Stimulated activated CD4-positive, alpha-beta T cell treated with anti-CD3 and anti-CD28 coated beads, TNF-alpha, amount 100 ng/mL, for 4 hours (primary cell): ENCODE data around the gene TMEM139.
"Not testable (repeated sequence)": the region's sequence is repeated elsewhere in the genome, so short reads cannot be mapped to it uniquely, and the experiment has no call there.

Source experiments
- DNase-seq, 3 experiments: peaks; one replicate each; pipeline ENCODE4 v3.0.0-alpha.2; 2020; ENCODE audit warnings: low read depth in 3 of 3

The TMEM139 gene

DNA sequence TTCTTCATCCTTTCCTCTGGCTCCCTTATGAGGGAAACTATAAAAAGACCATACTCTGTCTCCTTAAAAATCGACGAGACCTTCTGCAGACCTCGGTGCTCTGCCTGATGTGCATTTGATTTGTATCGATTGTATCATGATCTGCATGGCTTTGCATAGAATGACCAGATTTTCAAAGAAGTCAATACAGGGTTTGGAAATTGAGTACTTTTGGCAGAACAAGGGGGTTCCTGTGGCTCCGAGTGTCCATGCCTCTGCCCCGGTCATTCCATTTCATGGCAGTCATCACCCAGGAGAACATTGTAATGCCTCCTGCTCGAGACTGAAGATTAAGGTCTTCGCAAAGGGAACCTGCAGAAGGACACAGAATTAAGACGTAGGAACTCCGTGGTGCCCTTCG is 4.1 kb downstream of the TMEM139 start:
- DNase-seq = no peak

DNA sequence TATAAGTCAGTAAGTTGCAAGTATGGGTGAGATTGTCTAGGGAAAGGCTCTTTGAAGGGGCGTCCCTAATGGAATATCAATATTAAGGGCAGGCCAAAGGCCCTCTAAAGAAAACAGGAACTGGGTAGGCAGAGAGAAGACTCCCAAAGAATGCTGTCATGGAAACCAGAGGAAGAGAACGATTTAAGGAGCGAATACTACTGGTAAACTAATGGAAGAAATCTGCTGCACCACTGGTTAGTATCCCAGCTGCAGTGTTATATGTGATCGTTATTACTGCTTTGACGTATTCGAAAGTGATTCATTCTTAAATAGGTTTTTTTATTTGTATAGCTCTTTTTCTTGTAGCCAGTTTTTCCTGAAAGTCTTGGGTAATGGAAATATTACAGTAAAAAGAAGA is 4.7 kb downstream of the TMEM139 start:
- no peak for DNase-seq

DNA sequence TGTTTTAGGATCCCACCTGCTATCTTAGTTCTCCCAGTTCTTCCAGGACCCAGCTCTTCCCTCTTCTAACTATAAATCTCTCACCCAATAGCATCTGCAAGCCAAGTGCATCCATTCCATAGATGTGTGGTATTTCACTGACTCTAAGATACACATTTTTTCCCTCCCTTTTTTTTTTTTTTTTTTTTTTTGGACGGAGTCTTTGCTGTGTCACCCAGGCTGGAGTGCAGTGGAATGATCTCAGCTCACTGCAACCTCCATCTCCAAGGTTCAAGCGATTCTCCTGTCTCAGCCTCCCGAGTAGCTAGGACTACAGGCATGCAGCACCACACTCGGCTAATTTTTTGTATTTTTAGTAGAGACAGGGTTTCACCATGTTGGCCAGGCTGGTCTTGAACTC is 5.1 kb downstream of the TMEM139 start:
- not testable (repeated sequence) for DNase-seq

DNA sequence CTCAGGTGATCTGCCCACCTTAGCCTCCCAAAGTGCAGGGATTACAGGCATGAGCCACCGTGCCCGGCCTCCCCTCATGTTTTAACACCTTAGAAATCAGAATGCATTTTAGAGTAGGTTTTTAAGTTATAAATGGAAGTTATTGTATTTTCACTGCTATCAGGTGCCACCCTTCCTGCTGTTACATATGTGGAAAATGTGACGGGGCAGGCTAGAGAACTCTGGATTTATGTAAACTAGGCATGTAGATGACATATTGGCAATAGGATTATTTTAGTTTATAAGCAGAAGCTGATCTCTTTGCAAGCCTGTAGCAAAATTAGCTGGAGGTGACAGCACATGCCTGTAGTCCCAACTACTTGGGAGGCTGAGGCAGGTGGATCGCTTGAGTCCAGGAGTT is 5.5 kb downstream of the TMEM139 start:
- DNase-seq = no peak

DNA sequence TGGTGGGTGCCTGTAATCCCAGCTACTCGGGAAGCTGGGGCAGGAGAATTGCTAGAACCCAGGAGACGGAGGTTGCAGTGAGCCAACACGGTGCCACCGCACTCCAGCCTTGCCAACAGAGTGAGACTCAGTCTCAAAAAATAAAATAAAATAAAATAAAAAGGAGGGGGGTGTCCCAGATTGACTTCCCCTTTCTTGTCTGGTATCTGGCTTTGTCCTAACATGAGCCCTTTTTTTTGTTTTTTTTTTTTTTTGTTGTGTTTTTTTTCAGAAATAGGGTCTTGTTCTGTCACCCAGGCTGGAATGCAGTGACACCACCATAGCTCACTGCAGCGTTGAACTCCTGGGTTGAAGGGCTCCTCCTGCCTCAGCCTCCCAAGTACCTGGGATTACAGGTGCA is 8.1 kb downstream of the TMEM139 start:
- DNase-seq = no peak

DNA sequence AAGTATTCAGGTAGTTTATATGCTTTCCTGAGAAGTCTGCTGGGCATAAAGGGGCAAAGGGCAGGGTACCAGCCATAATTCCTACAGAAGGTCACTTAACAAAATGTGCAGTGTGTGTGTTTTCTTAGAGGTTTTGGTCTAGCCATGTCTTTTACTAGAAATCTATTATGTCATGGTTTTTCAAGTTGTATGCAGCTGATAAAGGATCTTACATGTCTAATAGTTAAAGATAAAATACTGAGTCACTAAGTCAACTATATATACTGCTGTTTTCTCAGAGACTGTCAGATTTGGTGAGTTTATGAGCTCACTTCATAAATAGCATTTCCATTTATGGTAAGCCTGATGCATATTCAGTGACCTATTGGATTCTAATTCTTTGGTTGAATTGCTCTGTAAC is 11.1 kb downstream of the TMEM139 start:
- DNase-seq = no peak

DNA sequence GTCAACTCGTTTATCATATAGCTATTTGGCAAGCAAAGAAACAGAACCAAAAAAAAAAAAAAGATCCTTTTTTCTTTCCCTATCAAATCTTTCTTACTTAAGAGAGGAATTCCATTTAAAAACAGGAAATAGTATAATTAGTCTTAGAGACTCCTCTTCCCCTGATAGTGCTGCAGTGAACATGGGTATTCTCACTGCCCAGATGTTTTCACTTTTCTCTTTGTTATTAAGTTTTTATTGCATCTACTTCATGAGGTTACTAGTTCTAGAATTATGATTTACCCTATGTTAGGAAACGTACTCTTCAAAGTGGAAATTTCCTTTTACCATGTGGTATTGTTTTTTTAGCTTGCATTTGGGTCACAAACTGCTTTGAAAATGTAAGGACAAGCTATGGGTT is 11.9 kb downstream of the TMEM139 start:
- no peak for DNase-seq

DNA sequence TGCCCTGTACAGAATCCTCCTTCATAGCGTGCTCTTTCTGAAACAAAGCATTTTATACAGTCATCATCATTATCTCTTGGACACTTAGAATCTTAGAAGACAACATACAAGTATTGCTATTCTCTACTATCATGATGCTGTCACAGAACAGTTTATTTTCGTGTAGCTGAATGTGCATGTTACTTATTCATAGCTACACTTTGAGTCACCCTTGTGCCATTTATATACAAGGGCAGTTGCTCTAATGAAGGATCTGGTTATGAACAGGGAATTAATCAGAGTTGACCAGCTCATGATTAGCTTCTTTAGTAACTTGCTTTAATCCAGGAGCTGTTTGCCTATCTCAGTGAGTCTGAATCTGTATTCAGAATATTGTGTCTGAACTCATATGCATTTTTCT is 14.6 kb downstream of the TMEM139 start:
- DNase-seq = no peak

DNA sequence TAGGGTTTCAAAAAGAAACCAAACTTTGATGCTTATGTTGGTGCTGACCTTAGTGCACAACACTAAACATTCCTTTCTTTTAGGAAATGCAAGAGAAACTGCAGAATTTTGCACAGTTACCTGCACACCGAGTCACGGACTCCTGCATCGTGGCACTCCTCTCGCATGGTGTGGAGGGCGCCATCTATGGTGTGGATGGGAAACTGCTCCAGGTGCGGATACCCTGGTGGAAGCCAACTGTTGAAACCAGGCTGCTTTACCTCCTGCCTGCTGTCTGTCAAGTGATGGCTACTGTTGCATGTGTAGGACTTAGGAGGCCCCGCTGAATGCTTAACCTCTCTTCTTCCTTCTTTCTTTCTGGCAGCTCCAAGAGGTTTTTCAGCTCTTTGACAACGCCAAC is 15.1 kb downstream of the TMEM139 start:
- DNase-seq = peak in 2 of 3 experiments; percentile 46 to 48

DNA sequence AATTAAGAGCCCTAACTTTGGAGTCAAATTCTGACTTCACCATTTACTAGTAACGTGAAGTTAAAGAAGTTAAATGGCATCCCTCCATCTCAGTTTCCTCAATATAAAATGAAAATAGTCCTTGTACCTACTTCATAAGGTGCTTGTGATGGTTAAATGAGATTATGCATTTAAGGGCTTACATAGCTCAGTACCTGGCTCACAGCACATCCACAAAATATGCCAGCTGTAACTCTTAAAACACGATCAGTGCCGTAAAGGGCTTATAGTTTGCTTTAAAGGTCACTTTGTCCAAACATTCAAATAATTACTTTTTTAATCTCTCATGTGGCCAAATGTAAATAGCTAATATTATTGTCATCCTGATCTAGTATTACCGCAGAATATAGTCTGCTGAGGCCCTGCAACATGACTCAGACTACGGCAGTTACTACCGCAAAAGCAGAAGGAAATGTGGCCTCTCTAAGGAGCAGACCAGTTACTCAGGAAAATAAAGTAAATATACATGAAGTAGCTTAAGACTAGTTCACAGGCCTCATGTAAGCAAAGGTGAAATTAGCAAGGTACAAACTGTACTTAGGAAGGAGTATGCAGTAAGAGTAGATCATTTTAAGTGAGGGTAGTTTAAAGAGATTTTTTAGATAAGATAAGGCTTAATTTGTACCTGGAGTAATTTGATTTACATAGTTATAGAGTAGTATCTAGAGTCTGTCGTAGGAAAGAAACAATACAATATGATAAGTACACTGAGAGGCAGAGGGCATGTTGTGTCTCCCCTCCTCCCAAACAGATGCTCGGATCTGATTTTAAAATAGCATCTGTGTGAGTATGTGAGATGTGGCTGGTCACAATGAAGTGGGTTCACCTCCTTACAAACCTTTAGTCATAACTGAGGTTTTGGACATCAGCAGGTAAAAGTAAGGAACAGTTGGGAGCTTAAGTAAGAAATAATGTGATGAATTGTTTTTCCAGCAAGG is 16.5 kb downstream of the TMEM139 start:
- no peak for DNase-seq

DNA sequence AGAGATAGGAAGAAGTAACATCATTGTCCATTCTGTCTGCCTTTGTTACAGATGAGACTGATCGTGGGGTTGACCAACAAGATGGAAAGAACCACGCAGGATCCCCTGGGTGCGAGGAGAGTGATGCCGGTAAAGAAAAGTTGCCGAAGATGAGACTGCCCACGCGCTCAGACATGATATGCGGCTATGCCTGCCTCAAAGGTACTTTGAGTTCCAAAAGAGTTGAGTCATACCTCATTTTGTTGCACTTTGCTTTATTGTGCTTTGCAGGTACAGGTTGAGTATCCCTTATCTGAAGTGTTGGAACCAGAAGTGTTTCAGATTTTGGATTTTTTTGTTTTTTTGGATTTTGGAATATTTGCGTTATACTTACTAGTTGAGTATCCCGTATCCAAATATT is 19.0 kb downstream of the TMEM139 start:
- DNase-seq = no peak

DNA sequence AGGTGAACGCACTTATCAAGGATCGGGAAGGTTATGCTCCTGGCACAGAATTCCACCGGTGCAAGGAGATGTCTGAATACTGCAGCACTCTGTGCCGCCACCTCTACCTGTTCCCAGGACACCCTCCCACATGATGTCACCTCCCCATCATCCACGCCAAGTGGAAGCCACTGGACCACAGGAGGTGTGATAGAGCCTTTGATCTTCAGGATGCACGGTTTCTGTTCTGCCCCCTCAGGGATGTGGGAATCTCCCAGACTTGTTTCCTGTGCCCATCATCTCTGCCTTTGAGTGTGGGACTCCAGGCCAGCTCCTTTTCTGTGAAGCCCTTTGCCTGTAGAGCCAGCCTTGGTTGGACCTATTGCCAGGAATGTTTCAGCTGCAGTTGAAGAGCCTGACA is 20.2 kb downstream of the TMEM139 start:
- no peak for DNase-seq

DNA sequence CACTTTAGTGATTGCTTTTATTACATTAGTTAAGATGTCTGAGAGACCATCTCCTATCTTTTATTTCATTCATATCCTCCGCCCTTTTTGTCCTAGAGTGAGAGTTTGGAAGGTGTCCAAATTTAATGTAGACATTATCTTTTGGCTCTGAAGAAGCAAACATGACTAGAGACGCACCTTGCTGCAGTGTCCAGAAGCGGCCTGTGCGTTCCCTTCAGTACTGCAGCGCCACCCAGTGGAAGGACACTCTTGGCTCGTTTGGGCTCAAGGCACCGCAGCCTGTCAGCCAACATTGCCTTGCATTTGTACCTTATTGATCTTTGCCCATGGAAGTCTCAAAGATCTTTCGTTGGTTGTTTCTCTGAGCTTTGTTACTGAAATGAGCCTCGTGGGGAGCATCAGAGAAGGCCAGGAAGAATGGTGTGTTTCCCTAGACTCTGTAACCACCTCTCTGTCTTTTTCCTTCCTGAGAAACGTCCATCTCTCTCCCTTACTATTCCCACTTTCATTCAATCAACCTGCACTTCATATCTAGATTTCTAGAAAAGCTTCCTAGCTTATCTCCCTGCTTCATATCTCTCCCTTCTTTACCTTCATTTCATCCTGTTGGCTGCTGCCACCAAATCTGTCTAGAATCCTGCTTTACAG is 20.8 kb downstream of the TMEM139 start:
- peak; percentile 24 to 54 (median 44) for DNase-seq

DNA sequence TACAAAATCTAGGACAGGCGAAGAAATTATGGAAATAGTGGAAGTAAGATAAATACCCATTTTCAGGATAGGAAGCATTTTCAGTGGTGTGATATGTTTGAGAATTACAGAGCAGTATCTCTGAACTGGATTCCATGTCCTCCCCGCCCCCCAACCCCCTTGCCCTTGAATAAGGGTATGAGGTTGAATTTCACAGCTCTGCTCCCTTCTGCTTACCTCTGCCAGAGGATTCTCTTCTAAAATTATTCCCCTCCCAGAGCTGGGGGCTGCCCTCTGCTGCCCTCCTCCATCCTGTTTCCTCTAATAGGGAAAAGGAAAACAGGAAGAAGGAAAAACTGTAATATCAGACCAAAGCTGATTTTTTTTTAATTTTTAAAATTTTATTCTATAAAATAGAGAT is 23.9 kb downstream of the TMEM139 start:
- no peak for DNase-seq

DNA sequence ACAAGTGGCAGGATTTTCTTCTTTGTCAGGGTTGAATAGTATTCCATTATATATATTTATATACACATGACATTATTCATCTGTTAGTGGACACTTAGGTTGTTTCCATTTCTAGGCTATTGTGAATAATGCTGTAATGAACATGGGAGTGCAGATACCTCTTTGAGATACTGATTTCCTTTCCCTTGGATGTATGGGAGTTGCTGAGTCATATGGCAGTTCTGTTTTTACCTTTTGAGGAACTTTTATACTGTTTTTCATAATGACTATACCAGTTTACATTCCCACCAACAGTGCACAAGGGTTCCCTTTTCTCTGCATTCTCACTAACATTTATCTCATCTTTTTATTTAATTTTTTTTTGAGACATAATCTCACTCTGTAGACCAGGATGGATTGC is 29.4 kb downstream of the TMEM139 start:
- no peak for DNase-seq

DNA sequence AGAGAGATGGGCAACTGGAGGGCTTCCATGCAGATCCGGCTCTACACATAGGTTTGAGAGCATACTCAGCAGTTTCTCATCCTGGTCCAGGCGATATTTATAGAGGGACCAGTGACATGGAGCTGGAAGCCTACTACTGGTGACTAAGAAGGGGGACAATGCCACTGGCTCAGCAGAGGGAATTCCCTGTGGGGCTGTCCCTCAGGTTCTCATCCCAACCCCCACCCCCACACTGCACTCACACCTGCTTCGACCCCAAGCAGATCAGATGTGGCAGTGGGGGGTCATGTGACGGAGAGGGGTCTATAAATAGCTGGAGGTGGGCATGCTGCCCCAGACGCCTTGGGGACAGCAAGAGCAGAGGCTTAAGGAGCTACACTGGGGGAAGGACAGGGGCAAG is 31.0 kb downstream of the TMEM139 start, which contains the start of gene CLCN1:
CLCN1 (plus strand) TSS at position 336 of the 400 bp plus-strand sequence. CDS start 102 bp downstream, outside the sequence.
- no peak for DNase-seq

DNA sequence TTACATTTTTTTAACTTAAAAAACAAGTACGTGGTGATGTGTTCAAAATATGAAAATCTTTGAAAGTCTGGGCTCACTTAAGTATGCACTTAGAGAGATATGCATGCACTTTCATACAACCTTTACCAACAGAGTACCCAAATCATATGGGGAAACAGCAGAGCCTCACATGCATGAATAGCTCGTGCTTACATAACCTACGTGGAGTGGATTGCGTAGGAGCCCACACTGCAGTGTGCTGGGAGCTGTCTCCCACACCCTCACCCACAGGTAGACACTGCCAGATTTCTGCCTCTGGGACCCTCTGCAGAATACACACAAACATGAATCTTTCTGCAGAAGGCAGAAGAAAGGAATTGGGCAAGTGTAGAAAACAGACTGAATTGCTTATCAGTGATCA is 31.7 kb downstream of the TMEM139 start:
- no peak for DNase-seq

DNA sequence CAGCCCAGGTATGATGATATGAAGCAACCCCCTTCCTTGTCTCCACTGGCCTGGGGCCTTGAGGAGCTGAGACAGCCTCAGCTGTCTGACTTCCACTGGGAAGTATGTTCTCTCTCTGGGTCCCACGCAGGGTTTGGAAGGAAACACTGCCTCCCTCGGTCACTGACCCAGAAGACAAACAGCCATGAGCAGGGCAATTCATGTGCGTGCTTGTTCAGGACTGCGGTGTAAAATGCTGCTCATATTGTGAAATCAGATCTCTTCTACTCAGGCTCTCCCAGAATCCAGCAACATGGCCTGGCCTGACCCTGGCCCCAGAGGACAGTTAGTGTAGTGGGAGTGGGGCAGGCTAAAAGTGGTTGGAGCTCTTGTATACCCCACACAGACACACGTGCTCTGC is 33.9 kb downstream of the TMEM139 start:
- DNase-seq = no peak

DNA sequence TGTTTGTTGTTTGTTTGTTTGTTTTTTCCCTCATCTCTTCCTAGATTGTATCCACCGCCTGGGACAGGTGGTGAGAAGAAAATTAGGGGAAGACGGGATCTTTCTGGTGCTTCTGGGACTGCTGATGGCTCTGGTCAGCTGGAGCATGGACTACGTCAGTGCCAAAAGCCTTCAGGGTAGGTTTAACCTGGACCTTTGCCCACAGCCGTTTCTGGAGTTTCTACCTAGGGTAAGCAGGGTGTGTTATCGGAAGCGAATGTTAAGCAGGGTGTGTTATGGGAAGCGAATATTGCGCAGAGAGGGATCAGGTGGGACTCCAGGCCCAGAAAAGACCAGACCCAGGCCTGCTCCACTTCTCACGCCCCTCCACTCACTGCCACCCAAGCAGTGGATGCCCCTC is 35.9 kb downstream of the TMEM139 start:
- DNase-seq = no peak

DNA sequence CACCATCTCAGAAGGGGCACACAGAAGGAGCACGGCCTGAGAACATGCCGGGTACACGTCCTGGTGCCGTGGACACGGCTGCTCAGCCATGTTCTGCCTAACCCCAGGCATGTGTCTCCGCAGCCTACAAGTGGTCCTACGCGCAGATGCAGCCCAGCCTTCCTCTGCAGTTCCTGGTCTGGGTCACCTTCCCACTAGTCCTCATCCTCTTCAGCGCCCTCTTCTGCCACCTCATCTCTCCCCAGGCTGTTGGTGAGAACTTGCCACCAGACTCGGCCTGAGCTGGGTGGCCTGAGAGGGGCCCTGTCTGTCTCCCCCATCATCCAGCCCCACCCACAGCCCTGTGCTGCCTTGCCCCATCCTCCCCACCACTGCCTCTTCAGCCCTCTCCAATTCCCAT is 36.5 kb downstream of the TMEM139 start:
- DNase-seq = no peak

DNA sequence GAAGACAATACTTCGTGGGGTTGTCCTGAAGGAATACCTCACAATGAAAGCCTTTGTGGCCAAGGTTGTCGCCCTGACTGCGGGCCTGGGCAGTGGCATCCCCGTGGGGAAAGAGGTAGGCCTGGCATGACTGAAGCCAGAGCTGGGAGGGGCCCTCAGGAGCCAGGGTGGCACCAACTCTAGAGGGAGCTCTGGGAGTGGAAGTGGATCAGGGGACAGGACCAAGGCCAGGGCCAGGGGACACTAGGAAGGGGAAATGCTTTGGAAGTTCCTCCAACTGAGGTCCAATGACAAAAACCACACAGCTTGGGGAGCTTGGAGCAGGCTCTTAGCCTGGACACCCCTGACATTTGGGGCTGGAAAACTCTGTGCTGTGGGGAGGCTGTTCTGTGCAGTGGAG is 37.0 kb downstream of the TMEM139 start:
- DNase-seq = no peak

DNA sequence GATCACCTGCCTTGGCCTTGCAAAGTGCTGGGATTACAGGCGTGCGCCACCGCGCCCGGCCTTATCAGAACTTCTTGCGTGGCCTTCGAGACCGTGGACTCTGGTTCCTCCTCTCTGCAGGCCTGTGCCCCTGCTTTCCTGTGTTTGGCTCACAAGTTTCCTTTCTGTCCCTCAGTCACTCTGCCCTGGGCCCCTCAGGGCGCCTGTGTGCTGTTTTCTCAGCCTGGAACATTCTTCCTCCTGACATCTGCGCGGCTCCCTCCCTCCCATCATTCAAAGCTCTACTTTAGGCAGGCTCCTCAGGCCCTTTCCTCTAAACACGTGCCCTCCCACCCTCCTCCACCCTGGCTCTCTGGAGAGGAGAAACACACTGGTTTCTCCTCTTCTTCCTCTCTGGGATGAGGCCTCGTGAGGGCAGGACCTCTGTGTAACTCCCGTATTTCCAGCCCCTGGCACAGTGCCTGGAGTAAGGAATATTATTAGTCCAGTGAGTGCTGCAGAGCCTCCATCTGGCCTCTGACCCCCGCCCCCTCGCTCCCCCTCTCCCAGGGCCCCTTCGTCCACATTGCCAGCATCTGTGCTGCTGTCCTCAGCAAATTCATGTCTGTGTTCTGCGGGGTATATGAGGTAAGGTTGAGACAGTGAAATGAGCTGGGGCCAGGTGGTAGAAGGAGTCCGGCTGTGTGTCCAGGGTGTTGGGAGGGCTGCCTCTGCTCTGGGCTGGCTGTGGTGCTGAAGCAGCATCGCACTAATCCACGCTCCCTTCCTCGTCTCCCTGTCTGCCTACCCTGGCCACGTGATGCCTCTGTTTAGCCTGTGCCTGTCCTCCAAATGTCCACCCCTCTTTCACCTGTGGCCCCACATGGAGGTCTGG is 38.2 kb downstream of the TMEM139 start:
- DNase-seq = no peak
